Epidermal melanocyte (primary cell): ENCODE results near the gene MOCOS.
A peak's percentile ranks its signal among the peaks of the same experiment; 100 is the strongest.
"Not testable (repeated sequence)": the region's sequence is repeated elsewhere in the genome, so short reads cannot be mapped to it uniquely, and the experiment has no call there.

Experiments used
- DNase-seq: peaks from one replicate; pipeline ENCODE4 v3.0.0; 2011; ENCODE audit warnings: low spot score; ENCODE audit not compliant: insufficient read length

MOCOS gene

DNA sequence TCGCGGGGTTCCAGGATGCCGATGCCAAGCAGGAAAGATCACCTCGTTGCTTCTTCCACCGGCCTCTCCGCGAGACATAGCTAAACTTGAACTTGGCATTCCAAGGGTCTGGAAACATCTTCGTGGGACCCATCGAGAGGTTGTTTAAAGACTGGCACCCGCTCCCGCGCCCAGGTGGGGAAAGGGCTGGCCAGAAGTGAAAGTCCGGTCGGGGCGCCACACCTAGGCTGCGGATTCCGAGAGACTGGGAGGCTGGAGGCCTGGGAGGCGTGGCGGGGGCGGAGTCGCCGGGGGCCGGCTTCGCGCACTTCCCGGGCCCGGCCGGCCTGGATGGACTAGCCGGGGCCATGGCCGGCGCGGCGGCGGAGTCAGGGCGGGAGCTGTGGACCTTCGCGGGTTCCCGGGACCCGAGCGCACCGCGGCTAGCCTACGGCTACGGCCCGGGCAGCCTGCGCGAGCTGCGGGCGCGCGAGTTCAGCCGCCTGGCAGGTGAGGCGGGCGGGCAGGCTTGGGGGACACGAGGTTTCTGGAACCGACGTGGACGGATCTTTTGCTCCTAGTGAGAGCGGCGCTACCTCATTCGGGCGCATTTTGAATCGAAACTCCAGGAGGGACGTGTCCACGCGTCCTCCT lies at the start of gene MOCOS:
Gene MOCOS, plus strand, starts transcription at position 305 of the 633 bp plus-strand sequence. Its CDS starts 43 bp downstream, at position 348.
- peak; percentile 80 for DNase-seq

- no peak for DNase-seq
Observed at GRCh38 chr18:36139245-36139644, 48.1 kb upstream of the MOCOS start.

GRCh38 chr18:36141576-36141975 lies 45.7 kb upstream of the MOCOS start:
- DNase-seq, result no peak

DNA sequence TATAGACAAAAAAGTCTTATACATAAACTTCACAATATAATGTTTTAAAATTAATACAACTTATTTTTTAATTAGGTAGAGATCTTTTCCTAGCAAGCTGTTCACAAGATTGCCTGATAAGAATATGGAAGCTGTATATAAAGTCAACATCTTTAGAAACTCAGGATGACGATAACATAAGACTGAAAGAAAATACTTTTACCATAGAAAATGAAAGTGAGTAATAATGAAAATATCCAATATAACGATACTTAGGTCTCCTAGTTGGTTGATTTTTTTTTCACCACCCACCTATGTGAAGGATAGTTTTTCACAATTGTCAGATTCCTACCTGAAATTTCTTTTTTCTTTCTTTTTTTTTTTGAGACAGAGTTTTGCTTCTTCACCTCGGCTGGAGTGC lies 44.5 kb upstream of the MOCOS start:
- DNase-seq, result no peak

- DNase-seq, result no peak
Observed at GRCh38 chr18:36143391-36143790, 43.9 kb upstream of the MOCOS start.

- DNase-seq, result no peak
Observed at GRCh38 chr18:36149514-36150289, 37.6 kb upstream of the MOCOS start.

GRCh38 chr18:36152781-36153180 lies 34.5 kb upstream of the MOCOS start:
- no peak for DNase-seq

DNA sequence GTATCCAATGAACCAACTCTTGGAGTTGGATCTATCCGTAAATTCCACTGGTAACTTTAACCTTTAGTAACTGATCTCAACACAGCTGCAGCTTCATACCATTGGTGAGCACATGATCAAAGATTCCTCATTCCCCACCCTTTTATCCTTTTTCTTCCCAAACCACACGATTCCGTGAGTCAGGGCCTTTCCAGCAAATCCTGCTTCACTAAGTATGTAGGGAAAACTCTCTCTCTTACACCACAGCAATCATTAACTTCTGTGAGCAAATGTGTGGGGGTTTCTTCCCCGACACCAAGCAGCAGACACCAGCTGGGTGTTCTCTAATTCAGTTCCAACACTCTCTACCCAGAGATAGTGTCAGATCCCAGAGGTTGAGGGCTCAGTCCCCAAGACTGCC lies 34.1 kb upstream of the MOCOS start:
- no peak for DNase-seq

DNA sequence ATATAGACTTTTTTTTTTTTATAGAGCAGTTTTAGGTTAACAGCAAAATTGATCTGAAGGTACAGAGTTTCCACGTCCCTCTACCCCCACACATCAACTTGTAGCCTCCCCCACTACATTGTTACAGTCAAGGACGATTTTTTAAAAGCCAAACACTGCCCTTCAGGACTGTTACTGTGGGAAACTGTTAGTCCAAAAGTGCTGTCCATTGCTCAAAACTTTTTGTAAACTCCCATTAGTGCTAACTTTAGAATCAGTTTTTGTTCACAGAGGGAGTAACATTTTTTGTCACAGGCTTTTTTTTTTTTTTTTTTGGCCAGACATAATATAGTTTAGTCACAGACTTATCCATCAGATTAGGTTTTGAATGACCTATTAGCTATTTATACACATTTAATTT lies 33.5 kb upstream of the MOCOS start:
- no peak for DNase-seq

- no peak for DNase-seq
Observed at GRCh38 chr18:36155851-36156757, 31.2 kb upstream of the MOCOS start.

- no peak for DNase-seq
Observed at GRCh38 chr18:36157441-36157840, 29.9 kb upstream of the MOCOS start.

DNA sequence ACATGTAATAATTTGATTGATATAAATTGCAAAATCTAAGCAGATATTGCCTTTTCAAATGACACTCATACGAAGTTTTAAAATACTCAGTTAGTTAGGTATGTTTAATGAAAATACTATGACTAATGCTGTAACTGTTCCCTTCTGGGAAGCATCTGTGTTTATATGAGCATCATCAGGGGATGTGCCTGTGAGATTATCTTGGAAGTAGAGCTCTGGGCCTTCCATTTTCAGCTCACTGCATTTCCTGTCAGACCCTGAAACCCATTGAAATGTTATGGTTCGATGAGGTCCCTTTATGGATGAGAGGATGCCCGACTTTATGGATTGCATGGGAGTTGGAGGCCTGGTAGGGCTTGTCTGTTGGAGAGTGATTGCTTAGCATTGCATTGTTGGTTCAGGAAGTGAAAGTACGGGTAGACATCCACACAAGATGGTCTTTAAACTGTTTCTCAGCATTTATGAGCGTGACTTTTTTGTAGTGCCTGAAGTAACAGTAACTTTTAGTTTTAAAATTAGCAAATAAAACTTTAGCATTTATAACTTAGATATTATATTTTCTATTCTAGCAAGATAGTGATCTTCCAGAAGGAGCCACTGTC lies 28.9 kb upstream of the MOCOS start:
- DNase-seq, result peak; percentile 29

- no peak for DNase-seq
Observed at GRCh38 chr18:36160959-36161371, 26.3 kb upstream of the MOCOS start.

GRCh38 chr18:36162981-36163380 lies 24.3 kb upstream of the MOCOS start:
- DNase-seq, result no peak

- no peak for DNase-seq
Observed at GRCh38 chr18:36167692-36168218, 19.5 kb upstream of the MOCOS start.

DNA sequence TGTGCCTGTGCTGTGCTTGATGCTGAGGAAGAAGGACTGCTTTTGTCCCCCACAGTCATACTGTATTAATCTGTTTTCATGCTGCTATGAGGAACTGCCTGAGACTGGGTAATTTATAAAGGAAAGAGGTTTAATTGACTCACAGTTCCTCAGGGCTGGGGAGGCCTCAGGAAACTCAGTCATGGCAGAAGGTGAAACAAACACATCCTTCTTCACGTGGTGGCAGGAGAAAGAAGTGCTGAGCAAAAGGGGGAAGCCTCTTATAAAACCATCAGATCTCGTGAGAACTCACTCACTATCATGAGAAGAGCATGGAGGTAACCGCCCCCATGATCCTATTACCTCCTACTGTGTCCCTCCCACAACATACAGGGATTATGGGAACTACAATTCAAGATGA lies 19.0 kb upstream of the MOCOS start:
- DNase-seq, result not testable (repeated sequence)

- no peak for DNase-seq
Observed at GRCh38 chr18:36169938-36170337, 17.4 kb upstream of the MOCOS start.

- no peak for DNase-seq
Observed at GRCh38 chr18:36175481-36175880, 11.8 kb upstream of the MOCOS start.

DNA sequence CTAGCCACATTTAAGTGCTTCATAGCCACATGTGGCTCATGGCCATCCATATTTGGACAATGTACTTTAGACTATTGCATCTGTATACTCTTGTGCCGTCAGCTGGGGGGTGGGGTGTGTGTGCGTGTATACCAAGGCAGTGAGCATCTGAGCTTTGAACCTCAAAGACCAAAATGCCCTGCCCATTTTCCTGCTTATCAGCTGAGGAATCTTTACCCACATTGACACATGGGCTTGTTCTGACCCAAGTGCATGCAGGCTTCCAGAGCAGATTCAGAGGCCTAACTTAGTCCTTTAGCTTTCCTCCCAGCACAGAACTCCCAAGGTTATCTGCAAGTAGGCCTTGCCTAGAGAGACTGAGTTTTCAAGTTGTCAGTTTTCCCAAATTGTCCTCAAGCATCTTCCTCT lies 11.1 kb upstream of the MOCOS start:
- DNase-seq, result no peak

DNA sequence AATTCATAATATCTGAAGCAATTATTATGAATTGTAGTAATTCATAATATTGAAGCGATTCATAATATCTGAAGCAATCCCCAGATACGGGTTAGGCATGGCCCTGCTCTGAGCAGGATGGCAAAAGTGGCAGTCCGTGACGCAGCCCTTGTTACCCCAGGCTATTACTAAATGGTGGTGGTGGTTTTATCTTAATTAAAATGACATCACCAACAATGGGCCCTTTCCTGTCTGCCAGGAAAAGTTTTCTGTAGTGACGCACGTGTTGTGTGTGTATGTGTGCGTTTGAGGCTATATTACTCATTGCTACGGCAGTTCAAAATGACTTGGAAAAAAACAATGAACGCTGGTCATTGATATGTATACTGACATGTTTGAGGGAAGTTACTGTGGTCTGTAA lies 10.6 kb upstream of the MOCOS start:
- DNase-seq, result no peak

DNA sequence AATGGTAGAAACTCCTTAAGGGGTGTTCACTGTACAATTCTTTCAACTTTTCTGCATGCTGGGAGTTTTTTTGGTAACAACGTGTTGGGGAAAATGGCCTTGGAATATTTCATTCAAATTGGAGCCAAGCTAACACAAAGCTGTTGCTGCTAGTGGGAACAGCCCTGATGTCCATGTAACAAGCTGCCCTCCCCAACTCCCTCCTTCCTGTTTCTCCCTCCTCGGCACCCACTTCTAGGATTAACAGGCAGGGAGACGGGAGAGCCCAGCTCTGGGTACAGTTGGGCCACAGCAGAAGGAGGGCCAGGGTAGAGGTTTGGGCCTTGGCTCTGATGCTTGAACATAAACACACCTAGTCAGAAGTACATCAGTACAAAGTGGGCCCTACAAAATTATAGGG lies 9.4 kb upstream of the MOCOS start:
- no peak for DNase-seq
